Measurements from ENCODE around the gene LGALS3BP. TPM values are rescaled to one million over a fixed set of nuclear protein-coding genes. Genes with fewer than 3 reads are reported as not detected.

Gene LGALS3BP
- total RNA-seq, 1 experiment from 2014 or later, result 747 TPM

DNA sequence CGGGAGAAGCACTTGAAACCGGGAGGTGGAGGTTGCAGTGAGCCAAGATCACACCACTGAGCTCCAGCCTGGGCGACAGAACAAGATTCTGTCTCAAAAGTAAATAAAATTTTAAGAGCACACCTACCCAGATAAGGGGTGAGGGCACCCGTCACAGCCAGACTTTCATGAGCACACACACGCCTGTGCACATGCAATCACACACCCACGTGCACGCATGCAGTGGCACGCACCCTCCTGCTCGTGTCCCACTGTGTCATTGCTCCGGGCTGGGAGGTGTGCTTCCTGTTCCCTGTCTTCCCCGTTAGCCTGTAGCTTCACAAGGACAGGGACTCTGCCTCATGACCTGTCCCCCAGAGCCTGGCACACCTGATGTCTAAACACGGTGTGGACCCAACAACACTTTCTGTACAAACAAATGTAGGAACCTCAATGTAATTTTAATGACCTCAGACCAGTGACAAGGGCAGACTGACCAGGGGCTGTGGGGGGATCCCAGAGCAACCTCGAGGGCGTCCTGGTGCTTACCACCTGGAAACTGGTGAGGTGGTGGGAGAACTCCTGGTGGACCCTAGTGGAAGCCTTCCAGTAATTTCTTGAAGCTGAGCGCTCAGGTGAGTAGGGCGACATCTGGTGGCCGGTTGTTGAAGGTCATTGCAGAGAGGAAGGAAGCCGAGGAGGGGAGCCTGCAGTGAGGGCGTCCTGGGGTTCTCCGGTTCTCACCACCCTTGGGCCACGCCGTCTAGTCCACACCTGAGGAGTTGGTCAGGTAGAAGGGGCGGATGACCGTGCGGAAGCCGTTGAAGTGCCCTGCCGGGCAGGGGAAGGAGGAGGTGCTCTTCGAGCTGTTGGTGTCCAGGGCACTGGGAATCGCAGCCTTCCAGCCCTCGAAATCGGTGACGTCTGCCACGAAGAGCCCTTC lies 8.6 kb downstream of the LGALS3BP start:
- TSS peak; percentile 78 for BruUV-seq (replicated peaks)
- Mint-ChIP-seq H3K36me3 (ENCODE audit: insufficient read depth, unreplicated experiment) (peaks cover 88% of the 10 kb centered on the region), H3K27me3 (ENCODE audit: unreplicated experiment) (no peaks in the 10 kb centered on the region), H3K4me1 (ENCODE audit: low read depth, unreplicated experiment) (peaks cover 18% of the 10 kb centered on the region), H3K4me3 (ENCODE audit: low read depth, unreplicated experiment) (no peak overlapping the region), H3K27ac (ENCODE audit: unreplicated experiment) (peak overlapping the region; percentile 66), H3K9me3 (ENCODE audit: low read depth, unreplicated experiment) (no peaks in the 10 kb centered on the region)
- intact Hi-C loops (cut with micrococcal nuclease; ENCODE audit: unreplicated experiment), result loop anchor here (5.0 kb wide), 1 partner anchor 104 kb away; no protein-coding TSS in a partner anchor
- peak; percentile 79 for DNase-seq
- TF ChIP-seq, protein P1, sequence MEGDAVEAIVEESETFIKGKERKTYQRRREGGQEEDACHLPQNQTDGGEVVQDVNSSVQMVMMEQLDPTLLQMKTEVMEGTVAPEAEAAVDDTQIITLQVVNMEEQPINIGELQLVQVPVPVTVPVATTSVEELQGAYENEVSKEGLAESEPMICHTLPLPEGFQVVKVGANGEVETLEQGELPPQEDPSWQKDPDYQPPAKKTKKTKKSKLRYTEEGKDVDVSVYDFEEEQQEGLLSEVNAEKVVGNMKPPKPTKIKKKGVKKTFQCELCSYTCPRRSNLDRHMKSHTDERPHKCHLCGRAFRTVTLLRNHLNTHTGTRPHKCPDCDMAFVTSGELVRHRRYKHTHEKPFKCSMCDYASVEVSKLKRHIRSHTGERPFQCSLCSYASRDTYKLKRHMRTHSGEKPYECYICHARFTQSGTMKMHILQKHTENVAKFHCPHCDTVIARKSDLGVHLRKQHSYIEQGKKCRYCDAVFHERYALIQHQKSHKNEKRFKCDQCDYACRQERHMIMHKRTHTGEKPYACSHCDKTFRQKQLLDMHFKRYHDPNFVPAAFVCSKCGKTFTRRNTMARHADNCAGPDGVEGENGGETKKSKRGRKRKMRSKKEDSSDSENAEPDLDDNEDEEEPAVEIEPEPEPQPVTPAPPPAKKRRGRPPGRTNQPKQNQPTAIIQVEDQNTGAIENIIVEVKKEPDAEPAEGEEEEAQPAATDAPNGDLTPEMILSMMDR (IDR thresholded peaks at IDR 0.05; ENCODE audit: unreplicated experiment), result peak; percentile 85
- CTCF ChIA-PET, result interaction anchor here (0.7 to 2.2 kb wide), 5 partner anchors 14 to 109 kb away, joined by 3 to 15 read pairs (median 3); no protein-coding TSS in a partner anchor

DNA sequence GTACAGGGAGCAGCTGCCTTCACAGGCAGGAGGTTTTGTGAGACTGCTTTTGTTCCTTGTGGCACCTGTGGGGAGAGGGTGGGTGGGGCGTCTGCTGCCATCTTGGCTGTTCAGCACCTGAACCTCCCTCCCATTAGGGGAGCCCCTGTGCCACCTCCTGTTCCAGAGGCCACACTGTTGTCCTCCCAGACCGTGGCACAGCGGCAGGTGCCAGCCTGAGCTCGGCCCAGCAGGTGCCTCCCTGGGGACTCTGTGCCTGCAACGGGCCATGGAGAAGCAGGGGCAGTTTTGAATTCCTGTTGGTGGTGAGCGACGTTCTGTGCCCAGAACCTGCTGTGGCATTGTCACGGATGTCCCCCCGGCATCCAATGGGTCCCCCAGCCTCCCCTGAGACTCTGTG lies 9.9 kb downstream of the LGALS3BP start:
- no peak overlapping the region for H3K27ac Mint-ChIP-seq (ENCODE audit: unreplicated experiment)
- H3K27me3 Mint-ChIP-seq (ENCODE audit: unreplicated experiment), result no peaks in the 10 kb centered on the region
- CTCF ChIA-PET, result interaction anchor here (2.2 kb wide), 1 partner anchor 104 kb away, joined by 15 read pairs; no protein-coding TSS in a partner anchor
- no peaks in the 10 kb centered on the region for H3K9me3 Mint-ChIP-seq (ENCODE audit: low read depth, unreplicated experiment)
- peaks cover 92% of the 10 kb centered on the region for H3K36me3 Mint-ChIP-seq (ENCODE audit: insufficient read depth, unreplicated experiment)
- no peak for DNase-seq
- peaks cover 18% of the 10 kb centered on the region for H3K4me1 Mint-ChIP-seq (ENCODE audit: low read depth, unreplicated experiment)
- H3K4me3 Mint-ChIP-seq (ENCODE audit: low read depth, unreplicated experiment), result no peak overlapping the region
- intact Hi-C loops (cut with micrococcal nuclease; ENCODE audit: unreplicated experiment), result loop anchor here (5.0 kb wide), 1 partner anchor 103 kb away; no protein-coding TSS in a partner anchor
- no TSS peak for BruUV-seq (replicated peaks)
- TF ChIP-seq, protein P1 (IDR thresholded peaks at IDR 0.05; ENCODE audit: unreplicated experiment), result no peak

DNA sequence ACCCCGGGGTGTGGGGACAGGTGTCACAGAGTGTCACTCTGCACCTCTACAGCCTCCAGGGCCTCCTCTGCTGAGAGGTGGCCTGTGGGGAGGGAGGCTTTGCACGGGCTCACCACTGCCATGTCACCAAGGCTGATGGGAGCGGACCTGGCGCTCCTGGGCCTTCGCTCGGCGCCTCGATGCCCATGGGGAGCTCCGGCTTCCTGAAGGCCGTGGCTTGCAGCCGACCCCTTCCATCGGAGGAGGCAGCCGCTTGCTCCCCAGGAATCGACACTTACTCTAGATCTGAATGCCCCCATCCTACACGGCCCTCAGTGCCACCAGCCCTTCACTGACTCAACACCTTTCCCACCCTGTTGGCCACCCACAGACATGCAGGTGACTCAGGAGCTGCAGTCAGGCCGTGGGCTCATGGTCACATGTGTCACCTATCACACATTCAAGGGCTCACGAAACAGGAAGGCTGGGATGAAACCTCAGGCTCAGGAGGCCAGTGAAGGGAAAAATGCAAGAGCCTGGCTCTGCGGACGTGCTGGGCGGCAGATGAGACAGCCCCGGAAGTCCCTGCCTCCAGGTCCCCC lies 11.9 kb downstream of the LGALS3BP start:
- DNase-seq, result no peak
- Mint-ChIP-seq H3K27ac (ENCODE audit: unreplicated experiment) (no peak overlapping the region), H3K36me3 (ENCODE audit: insufficient read depth, unreplicated experiment) (peaks cover 85% of the 10 kb centered on the region), H3K27me3 (ENCODE audit: unreplicated experiment) (no peaks in the 10 kb centered on the region), H3K9me3 (ENCODE audit: low read depth, unreplicated experiment) (no peaks in the 10 kb centered on the region), H3K4me3 (ENCODE audit: low read depth, unreplicated experiment) (no peak overlapping the region), H3K4me1 (ENCODE audit: low read depth, unreplicated experiment) (peaks cover 18% of the 10 kb centered on the region)
- CTCF ChIA-PET, result no interaction called here
- TF ChIP-seq, protein P1 (IDR thresholded peaks at IDR 0.05; ENCODE audit: unreplicated experiment), result no peak
- intact Hi-C loops (cut with micrococcal nuclease; ENCODE audit: unreplicated experiment), result no loop called here
- BruUV-seq (replicated peaks), result no TSS peak

DNA sequence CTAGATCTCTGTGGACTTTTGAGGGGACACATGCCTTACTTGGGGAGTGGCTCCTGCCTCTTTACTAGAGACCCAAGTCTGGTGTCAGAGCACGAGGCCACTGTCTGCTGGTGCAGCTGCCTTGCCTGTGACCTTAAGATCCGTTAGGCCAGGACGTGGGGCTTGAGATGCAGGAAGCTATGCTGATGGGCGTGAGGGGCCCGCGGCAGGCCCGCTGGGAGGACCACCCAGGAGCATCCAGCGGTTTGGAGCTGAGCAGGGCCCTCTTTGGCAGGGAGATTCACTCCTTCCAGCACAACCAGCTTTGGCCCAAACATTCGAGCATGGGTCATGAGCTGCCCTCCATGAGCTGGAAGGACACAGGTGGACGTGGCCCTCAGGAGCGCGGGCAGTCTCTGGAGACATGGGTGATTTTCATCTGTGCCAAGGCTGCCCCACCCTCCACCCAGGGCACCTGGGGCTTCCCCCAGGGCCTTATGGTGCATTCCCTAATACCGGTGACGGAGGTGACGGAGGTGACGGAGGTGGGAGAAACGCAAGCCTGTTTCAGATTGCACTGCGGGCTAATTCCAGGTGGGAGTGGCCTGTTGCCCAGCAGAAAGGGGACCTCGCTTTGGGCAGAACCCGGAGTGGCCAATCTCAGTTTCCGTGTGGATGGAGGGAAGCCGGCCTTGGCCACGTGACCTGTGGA lies 12.7 kb downstream of the LGALS3BP start:
- intact Hi-C loops (cut with micrococcal nuclease; ENCODE audit: unreplicated experiment), result no loop called here
- no peak overlapping the region for H3K4me3 Mint-ChIP-seq (ENCODE audit: low read depth, unreplicated experiment)
- CTCF ChIA-PET, result interaction anchor here (0.7 kb wide), 1 partner anchor 13 kb away, joined by 3 read pairs; the partner anchor contains the start of gene LGALS3BP
- peak overlapping the region; percentile 21 for H3K27ac Mint-ChIP-seq (ENCODE audit: unreplicated experiment)
- no peak for DNase-seq
- H3K36me3 Mint-ChIP-seq (ENCODE audit: insufficient read depth, unreplicated experiment), result peaks cover 82% of the 10 kb centered on the region
- H3K9me3 Mint-ChIP-seq (ENCODE audit: low read depth, unreplicated experiment), result no peaks in the 10 kb centered on the region
- no TSS peak for BruUV-seq (replicated peaks)
- peaks cover 24% of the 10 kb centered on the region for H3K4me1 Mint-ChIP-seq (ENCODE audit: low read depth, unreplicated experiment)
- no peaks in the 10 kb centered on the region for H3K27me3 Mint-ChIP-seq (ENCODE audit: unreplicated experiment)
- TF ChIP-seq, protein P1 (IDR thresholded peaks at IDR 0.05; ENCODE audit: unreplicated experiment), result no peak
